Parathyroid adenoma (tissue), 2 donors: Measurements from ENCODE around the gene PLXNC1.

Experiments used
- H2AFZ ChIP-seq: fragments of 300-600 bp; sonication (generic); one replicate; pipeline ENCODE4 v1.7.0; 2017; ENCODE audit warnings: antibody characterized with exemption, mild to moderate bottlenecking
- H3K27ac ChIP-seq: fragments of 300-600 bp; sonication (generic); one replicate; pipeline ENCODE4 v1.7.0; 2017
- H3K27me3 ChIP-seq: fragments of 300-600 bp; sonication (generic); one replicate; pipeline ENCODE4 v1.7.0; 2017; ENCODE audit warnings: low read length; ENCODE audit not compliant: control insufficient read depth, insufficient read depth
- H3K36me3 ChIP-seq: fragments of 300-600 bp; sonication (generic); one replicate; pipeline ENCODE4 v1.7.0; 2017; ENCODE audit warnings: low read length; ENCODE audit not compliant: control insufficient read depth, insufficient read depth
- H3K4me1 ChIP-seq: fragments of 300-600 bp; sonication (generic); one replicate; pipeline ENCODE4 v1.7.0; 2017; ENCODE audit warnings: control low read depth
- H3K4me2 ChIP-seq: fragments of 300-600 bp; sonication (generic); one replicate; pipeline ENCODE4 v1.7.0; 2017; ENCODE audit warnings: low read length
- H3K4me3 ChIP-seq: fragments of 300-600 bp; sonication (generic); one replicate; pipeline ENCODE4 v1.7.0; 2017; ENCODE audit warnings: low read depth, low read length
- H3K79me2 ChIP-seq: fragments of 300-600 bp; sonication (generic); one replicate; pipeline ENCODE4 v1.7.0; 2017; ENCODE audit warnings: control low read depth
- H3K9ac ChIP-seq: fragments of 300-600 bp; sonication (generic); one replicate; pipeline ENCODE4 v1.7.0; 2017; ENCODE audit warnings: mild to moderate bottlenecking
- H3K9me3 ChIP-seq: fragments of 300-600 bp; sonication (generic); one replicate; pipeline ENCODE4 v1.7.0; 2017; ENCODE audit warnings: low read length; ENCODE audit not compliant: control insufficient read depth
- TF ChIP-seq, protein P1 (sequence below): fragments of 300-600 bp; sonication (generic); IDR thresholded peaks from one replicate; pipeline ENCODE4 v1.7.0; 2017; ENCODE audit warnings: antibody characterized with exemption, mild to moderate bottlenecking
- donor health status: primary hyperparathyroidism.

PLXNC1 gene

DNA sequence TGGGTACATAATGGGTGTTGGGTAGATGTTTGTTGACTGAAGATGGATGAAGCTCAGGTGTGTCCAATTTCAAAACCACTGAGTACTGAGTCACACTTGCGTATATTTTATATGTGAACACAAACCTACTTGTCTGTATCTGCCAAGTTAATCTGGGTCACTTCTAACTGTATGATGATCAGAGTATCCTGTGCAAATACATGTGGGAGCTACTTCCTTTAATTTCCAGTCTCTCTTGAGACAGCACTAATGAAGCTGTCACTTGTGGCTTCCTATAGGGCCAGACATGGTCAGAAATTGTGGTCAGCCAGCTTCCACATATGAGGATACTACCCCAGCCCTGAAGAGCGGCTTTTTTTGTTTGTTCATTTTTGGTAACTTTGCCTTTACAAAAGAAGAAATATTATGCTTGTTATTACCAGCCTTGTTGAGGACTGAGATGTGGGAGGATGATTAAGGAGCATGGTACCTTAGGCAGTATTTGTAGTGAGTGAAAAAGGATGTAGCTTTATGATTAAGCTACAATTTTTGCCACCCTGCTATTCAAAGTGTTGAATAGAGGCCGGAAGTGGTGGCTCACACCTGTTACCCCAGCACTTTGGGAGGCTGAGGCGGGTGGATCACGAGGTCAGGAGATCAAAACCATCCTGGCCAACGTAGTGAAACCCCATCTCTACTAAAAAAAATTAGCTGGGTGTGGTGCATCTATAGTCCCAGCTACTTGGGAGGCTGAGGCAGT, 32.4 kb downstream of the PLXNC1 start:
- Histone ChIP-seq H3K4me1 (no peaks in the 10 kb centered on the region), H3K9me3 (no peaks in the 10 kb centered on the region), H3K27ac (no peak overlapping the region), H3K4me3 (no peak overlapping the region), H3K9ac (no peak overlapping the region), H3K36me3 (no peaks in the 10 kb centered on the region), H3K79me2 (no peaks in the 10 kb centered on the region), H3K4me2 (no peak overlapping the region), H3K27me3 (no peaks in the 10 kb centered on the region), H2AFZ (no peak overlapping the region)
- TF ChIP-seq, protein P1, sequence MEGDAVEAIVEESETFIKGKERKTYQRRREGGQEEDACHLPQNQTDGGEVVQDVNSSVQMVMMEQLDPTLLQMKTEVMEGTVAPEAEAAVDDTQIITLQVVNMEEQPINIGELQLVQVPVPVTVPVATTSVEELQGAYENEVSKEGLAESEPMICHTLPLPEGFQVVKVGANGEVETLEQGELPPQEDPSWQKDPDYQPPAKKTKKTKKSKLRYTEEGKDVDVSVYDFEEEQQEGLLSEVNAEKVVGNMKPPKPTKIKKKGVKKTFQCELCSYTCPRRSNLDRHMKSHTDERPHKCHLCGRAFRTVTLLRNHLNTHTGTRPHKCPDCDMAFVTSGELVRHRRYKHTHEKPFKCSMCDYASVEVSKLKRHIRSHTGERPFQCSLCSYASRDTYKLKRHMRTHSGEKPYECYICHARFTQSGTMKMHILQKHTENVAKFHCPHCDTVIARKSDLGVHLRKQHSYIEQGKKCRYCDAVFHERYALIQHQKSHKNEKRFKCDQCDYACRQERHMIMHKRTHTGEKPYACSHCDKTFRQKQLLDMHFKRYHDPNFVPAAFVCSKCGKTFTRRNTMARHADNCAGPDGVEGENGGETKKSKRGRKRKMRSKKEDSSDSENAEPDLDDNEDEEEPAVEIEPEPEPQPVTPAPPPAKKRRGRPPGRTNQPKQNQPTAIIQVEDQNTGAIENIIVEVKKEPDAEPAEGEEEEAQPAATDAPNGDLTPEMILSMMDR = no peak

DNA sequence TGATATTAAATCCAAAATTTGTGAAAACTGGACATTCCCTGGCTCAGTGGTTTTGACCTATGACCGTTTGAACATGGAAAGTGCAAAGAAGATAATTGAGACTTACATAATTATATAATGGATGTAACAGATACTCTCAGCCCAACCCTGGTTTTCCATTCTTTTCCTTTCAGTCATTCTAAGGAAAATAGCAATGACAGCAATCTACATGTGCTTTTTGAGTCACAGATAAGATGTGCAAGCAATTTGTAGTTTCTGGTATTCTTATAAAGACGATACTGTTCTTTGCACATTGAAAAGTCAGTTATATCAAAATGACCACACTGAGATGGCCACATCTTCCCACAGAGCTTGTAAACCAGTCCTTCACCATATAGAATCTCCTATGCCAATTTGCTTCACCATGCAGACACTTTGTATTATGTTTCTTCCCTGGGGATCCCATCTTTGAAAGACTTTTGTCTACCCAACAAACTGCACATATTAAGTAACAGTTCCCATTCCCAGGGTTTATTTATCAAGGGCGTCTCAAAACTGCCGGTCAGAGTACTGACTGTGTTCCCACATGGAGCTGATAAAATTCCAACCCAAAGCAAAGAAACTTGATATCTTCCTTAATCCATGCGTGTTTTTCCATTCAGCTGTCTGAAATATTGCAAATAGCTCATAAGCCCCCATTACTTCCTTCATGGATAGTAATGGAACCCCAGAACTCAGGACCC, 34.8 kb downstream of the PLXNC1 start:
- no peaks in the 10 kb centered on the region for H3K36me3 ChIP-seq
- no peaks in the 10 kb centered on the region for H3K4me1 ChIP-seq
- H3K4me3 ChIP-seq = no peak overlapping the region
- no peak overlapping the region for H3K27ac ChIP-seq
- H3K4me2 ChIP-seq = no peak overlapping the region
- TF ChIP-seq, protein P1 = no peak
- H2AFZ ChIP-seq = no peak overlapping the region
- H3K79me2 ChIP-seq = no peaks in the 10 kb centered on the region
- H3K9ac ChIP-seq = no peak overlapping the region
- no peaks in the 10 kb centered on the region for H3K27me3 ChIP-seq
- H3K9me3 ChIP-seq = no peaks in the 10 kb centered on the region

DNA sequence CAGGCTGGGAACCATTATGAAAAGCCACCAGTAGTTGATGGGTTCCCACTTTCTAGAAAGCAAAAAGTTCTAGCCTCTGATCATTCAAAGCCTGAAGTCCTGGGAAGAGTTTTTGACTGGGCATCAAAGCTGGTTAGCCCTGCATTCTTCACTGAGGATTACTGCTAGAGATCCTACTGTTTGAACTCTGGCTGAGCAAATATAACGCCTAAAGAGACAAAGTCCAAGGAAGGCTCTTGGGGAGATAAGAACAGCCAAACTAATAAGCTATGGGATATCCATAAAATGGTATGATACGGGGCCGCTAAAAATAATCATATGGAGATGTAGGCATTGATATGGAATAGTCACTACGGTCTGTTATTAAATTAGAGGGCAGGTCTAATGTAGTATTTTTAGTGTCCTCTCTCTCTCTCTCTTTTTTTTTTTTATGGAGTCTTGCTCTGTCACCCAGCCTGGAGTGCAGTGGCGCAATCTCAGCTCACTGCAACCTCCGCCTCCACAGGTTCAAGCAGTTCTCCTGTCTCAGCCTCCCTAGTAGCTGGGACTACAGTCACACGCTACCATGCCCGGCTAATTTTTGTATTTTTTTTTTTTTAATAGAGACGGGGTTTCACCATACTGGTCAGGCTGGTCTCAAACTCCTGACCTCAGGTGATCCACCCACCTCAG, 35.5 kb downstream of the PLXNC1 start:
- Histone ChIP-seq H3K27ac (no peak overlapping the region), H3K9ac (no peak overlapping the region), H3K4me3 (no peak overlapping the region)

DNA sequence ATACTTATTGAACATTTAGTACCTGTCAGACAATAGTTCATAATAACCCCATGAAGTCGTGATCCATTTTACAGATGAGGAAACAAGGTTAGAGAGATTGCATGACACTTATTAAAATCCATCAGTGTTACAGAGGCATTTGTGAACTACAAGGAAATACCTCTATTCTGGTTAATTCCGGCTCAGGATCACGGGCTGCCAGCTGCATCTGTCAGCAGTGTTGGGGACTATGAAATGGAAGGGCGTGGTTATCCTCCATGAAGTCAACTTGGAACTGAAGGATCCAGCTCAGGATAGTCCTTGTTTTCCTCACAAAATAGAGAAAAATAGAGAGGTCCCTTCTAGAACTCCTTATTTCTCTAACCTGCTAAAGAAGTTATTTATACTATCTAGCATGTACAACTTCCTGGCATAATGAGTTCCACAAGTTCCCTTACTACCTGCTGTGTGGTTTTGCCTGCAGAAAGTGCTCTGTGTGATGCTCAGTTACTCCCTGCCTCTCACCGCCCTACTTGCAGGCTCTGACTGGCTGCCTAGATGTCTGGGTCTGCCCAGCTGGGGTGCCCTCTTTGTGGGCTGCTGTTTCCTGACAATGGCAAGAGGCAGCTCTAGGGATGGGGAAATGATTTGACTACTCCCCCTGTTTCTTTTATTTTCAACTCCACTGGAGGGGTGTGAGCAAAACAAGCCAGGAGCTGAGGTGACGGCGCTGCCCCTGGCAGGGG, 36.8 kb downstream of the PLXNC1 start:
- Histone ChIP-seq H3K27ac (no peak overlapping the region), H3K4me3 (no peak overlapping the region)
- TF ChIP-seq, protein P1 = no peak

More for the DNA sequence above, 35.5 kb downstream of the PLXNC1 start:
- Histone ChIP-seq H2AFZ (no peak overlapping the region), H3K9me3 (no peaks in the 10 kb centered on the region), H3K4me2 (no peak overlapping the region), H3K27me3 (no peaks in the 10 kb centered on the region), H3K36me3 (no peaks in the 10 kb centered on the region), H3K4me1 (no peaks in the 10 kb centered on the region), H3K79me2 (no peaks in the 10 kb centered on the region)
- TF ChIP-seq, protein P1 = no peak

More for the DNA sequence above, 36.8 kb downstream of the PLXNC1 start:
- H3K9me3 ChIP-seq = no peaks in the 10 kb centered on the region
- no peak overlapping the region for H3K4me2 ChIP-seq
- H3K27me3 ChIP-seq = no peaks in the 10 kb centered on the region
- no peak overlapping the region for H2AFZ ChIP-seq
- no peaks in the 10 kb centered on the region for H3K79me2 ChIP-seq
- no peaks in the 10 kb centered on the region for H3K36me3 ChIP-seq
- no peaks in the 10 kb centered on the region for H3K4me1 ChIP-seq
- H3K9ac ChIP-seq = no peak overlapping the region
